Left cardiac atrium (tissue), 4 donors: Measurements from ENCODE around the gene LPP. TPM values are rescaled to one million over a fixed set of nuclear protein-coding genes. Genes with fewer than 3 reads are reported as not detected.

Experiments
- ATAC-seq, 2 donors: fragments of 200-7000 bp; cut with Tn5 transposase; one replicate each; pipeline ENCODE4 v1.9.1; 2020; ENCODE audit warnings: mild to moderate bottlenecking in 2 of 2, moderate library complexity in 2 of 2
- DNase-seq: peaks from one replicate; pipeline ENCODE4 v3.0.0-alpha.2; 2020
- intact Hi-C, 2 donors: fragments of 100-400 bp; cut with DNase I; formaldehyde crosslinking; loops; one replicate each; pipeline versions ENCODE4 v1.14.1 to v1.15.1; 2022 to 2023
- total RNA-seq, 2 donors: library from RNA; stranded (reverse); fragmentation: NEBNext Ultra II Directional; extraction: Animal tissue kit (Norgen Biotek cat#: 25700); gene quantifications; one replicate each; pipeline ENCODE4 v1.2.1, GENCODE V29; 2021
- donor health status: DM: no; HTN: yes; CAD: no.
- donor health status: DM: no; HTN: yes; CAD: no; lungs with severe emphysema.
- donor health status: DM: yes; HTN: yes; CAD: no.
- donor health status: Dilated cardiomyopathy.

LPP gene
- total RNA-seq, 2 donors from 2014 or later = 152 to 181 TPM

- ATAC-seq = peak in 1 of 2 donors; percentile 21
- intact Hi-C loops = loop anchor here in 1 of 2 donors (10.0 kb wide), 1 partner anchor 439 kb away; the partner anchor contains the start of gene BCL6
- no peak for DNase-seq
Observed at GRCh38 chr3:188183452-188183851, 29.5 kb downstream of the LPP start.

GRCh38 chr3:188184160-188184559 lies 30.2 kb downstream of the LPP start:
- intact Hi-C loops = loop anchor here in 1 of 2 donors (10.0 kb wide), 1 partner anchor 439 kb away; the partner anchor contains the start of gene BCL6
- no peak for DNase-seq
- ATAC-seq = peak in 1 of 2 donors; percentile 36

DNA sequence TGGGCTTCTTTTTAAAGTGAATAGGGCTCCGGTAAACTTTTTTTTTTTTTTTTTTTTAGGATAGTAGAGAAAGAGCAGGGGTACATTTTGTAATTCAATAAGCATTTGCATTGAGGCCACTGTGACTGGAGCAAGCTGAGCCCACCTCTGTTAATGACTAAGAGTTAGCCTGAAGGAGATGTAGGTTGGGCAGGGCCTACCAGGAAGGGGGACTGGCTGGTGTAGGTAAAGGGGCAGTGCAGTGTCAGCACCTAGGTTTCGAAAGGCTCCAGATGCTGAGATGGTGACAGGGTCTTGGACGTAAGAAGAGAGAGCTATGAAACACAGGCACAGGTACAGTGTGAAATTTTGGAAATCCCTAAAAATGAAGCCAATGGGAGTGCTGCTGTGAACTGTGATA lies 30.7 kb downstream of the LPP start:
- no peak for DNase-seq
- intact Hi-C loops = loop anchor here in 1 of 2 donors (10.0 kb wide), 1 partner anchor 440 kb away; the partner anchor contains the start of gene BCL6
- ATAC-seq = no peak

DNA sequence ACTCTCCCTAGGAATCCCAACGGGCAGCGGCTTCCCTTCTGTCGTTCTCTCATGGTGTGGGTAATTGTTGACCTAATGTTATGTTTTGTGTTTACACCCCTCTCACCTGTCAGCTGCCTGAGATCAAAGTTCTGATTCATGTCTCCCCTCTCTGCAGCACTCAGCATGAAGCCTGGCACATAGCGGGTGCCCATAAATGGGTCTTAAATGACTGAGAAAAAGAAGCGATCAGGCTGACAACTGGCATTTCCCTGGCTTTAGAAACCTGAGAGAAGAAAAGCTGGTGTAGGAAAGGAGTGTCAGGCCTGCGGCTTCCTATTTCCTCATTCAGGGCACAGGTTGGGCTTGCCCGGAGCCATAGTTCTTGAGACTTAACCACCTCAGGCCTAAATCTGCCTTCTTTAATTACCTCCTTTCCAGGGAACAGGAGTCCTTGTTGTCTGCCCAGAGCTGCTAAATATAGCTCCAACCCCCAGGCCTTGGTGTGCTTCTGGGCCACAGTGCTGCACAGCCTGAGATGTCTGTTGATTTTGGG lies 31.8 kb downstream of the LPP start:
- peak; percentile 49 to 52 for ATAC-seq
- no peak for DNase-seq
- intact Hi-C loops = loop anchor here in 1 of 2 donors (10.0 kb wide), 1 partner anchor 441 kb away; the partner anchor contains the start of gene BCL6

- DNase-seq (no peak), ATAC-seq (no peak)
- intact Hi-C loops = loop anchor here in 1 of 2 donors (10.0 kb wide), 1 partner anchor 442 kb away; the partner anchor contains the start of gene BCL6
Observed at GRCh38 chr3:188187053-188187452, 33.1 kb downstream of the LPP start.

GRCh38 chr3:188188911-188189310 lies 35.0 kb downstream of the LPP start:
- intact Hi-C loops = loop anchor here in 1 of 2 donors (10.0 kb wide), 1 partner anchor 444 kb away; the partner anchor contains the start of gene BCL6
- ATAC-seq = no peak
- DNase-seq = no peak

GRCh38 chr3:188191460-188191859 lies 37.5 kb downstream of the LPP start:
- ATAC-seq (no peak), DNase-seq (no peak)
- intact Hi-C loops = no loop called here

GRCh38 chr3:188192034-188192433 lies 38.1 kb downstream of the LPP start:
- DNase-seq (no peak), ATAC-seq (no peak)
- intact Hi-C loops = no loop called here

GRCh38 chr3:188194332-188194731 lies 40.4 kb downstream of the LPP start:
- DNase-seq (no peak), ATAC-seq (no peak)
- intact Hi-C loops = no loop called here

DNA sequence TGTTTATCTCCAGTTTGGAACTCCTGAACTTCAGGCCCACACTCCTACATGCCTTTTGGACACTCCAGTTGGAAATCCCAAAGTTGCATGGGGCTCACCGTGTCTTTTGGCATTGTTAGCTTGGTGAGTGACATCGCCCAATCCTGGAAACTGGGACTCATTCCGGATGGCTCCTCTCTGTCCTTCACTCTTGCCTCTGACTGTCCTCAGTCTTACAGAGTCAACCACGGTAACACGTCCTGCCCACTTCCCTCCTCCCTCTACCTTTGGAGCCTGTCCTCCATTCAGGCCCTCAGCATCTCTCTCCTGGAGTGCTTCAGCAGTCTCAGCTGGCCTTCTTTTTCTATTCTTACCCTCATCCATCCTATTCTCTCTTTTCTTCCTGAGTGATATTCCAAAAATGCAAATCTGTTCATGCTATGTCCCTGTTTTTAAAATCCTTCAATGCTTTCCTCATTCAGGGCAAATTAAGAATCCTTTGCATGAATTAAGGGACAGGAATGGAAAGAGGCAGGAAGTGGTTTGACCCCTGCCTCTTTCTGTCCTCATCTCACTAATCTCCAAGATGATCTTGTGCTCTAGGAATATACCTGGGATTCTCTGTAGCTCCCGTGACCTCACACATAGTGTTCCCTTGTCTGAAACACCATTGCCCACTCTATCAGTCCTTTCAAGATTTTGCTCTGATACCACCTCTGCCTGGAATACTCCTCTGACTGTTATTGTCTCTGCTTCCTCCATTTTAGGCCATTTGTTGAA lies 42.5 kb downstream of the LPP start:
- ATAC-seq (no peak), DNase-seq (no peak)
- intact Hi-C loops = no loop called here

DNA sequence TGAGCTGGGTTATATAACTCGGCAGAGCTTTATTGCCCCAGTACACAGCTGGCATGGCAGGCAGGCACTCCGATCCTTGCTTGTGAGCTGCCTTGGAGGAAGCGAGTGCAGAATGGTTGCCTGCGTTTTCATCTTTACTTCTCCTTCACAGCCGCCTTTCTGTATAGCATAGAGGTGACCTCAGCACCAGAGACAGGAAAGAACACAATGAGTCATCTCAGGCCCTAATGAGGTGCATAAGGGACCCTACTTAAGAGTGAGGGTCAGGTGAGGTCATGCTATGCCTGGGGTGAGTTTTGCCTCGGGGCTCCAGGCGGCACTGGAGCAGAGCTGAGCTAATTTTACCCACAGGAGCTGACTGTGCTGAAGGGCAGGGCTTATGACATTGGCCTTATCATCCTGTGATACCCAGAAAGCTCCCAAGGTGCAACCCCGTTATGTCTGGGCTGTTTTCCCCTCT lies 43.5 kb downstream of the LPP start:
- intact Hi-C loops = no loop called here
- DNase-seq (no peak), ATAC-seq (peak; percentile 83 to 88)

DNA sequence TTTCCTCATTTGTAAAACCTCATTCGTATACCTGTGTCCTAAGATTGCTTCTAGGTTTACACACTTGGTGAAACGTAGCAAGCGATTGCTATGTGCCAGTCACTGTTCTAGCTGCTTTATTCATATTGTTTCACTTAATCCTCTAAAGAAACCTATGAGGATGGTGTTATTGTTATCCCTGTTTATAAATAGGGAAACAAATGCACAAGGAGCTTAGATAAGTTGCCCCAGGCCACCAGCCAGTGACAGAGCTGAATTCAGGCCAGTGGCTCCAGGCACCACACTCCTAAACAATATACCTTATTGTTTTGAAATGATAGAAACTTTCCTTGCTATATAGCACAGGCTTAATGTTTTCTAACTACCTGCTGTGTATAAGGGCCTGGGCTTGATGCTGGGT lies 44.0 kb downstream of the LPP start:
- DNase-seq (no peak), ATAC-seq (no peak)
- intact Hi-C loops = no loop called here

GRCh38 chr3:188198760-188199327 lies 44.9 kb downstream of the LPP start:
- ATAC-seq = no peak
- intact Hi-C loops = no loop called here
- DNase-seq = no peak

- ATAC-seq (no peak), DNase-seq (no peak)
- intact Hi-C loops = no loop called here
Observed at GRCh38 chr3:188199386-188199785, 45.4 kb downstream of the LPP start.

GRCh38 chr3:188200481-188200880 lies 46.5 kb downstream of the LPP start:
- DNase-seq (no peak), ATAC-seq (no peak)
- intact Hi-C loops = no loop called here

DNA sequence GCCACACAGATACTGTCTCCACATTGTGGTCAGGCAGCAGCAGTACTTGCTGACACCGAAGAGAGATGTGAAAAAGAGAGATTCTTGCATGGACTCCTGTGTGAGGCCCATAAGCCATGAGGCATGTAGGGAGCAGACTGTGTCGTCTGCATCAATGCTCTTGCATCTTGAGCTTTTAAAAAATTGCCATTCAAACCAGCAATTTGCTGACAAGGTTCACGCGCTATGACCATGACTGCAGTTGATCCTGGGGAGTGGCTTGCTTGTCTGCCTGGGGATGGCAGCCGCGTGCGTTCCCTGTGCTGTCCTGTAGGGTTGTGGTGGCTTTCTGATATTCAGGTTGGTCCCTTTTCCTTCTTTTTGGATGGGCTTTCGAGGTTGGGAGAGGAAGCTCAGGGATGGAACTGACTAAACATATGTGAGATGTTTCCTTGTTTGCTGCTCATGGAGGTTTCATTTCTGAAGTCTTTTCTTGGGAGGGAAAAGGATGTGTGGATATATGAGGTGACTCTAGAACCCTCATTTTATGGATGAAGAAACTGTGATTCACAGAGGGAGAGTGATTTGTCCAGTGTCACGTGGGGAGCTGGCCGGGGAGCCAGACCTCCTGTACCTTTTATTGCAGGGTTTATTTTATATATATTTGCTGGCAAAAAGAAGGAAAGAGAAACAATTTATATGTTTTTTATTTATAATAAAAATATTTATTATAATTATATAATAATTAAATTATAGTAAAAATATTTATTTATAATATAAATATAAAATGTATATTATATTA lies 48.6 kb downstream of the LPP start:
- no peak for ATAC-seq
- no peak for DNase-seq
- intact Hi-C loops = no loop called here

- intact Hi-C loops = no loop called here
- ATAC-seq = peak in 1 of 2 donors; percentile 25
Observed at GRCh38 chr3:188204526-188204925, 50.6 kb downstream of the LPP start.

GRCh38 chr3:188205992-188206416 lies 52.0 kb downstream of the LPP start:
- intact Hi-C loops = no loop called here
- ATAC-seq (no peak), DNase-seq (no peak)

More at GRCh38 chr3:188204526-188204925, 50.6 kb downstream of the LPP start:
- no peak for DNase-seq

GRCh38 chr3:188206787-188207186 lies 52.8 kb downstream of the LPP start:
- intact Hi-C loops = no loop called here
- no peak for ATAC-seq
- no peak for DNase-seq
